ENCODE measurements around the gene ARHGAP33. TPM values are rescaled to one million over a fixed set of nuclear protein-coding genes. Genes with fewer than 3 reads are reported as not detected.
"Not testable (repeated sequence)": the region's sequence is repeated elsewhere in the genome, so short reads cannot be mapped to it uniquely, and the experiment has no call there.

Gene ARHGAP33
- total RNA-seq, 1 experiment from 2014 or later, result 3.7 TPM

DNA sequence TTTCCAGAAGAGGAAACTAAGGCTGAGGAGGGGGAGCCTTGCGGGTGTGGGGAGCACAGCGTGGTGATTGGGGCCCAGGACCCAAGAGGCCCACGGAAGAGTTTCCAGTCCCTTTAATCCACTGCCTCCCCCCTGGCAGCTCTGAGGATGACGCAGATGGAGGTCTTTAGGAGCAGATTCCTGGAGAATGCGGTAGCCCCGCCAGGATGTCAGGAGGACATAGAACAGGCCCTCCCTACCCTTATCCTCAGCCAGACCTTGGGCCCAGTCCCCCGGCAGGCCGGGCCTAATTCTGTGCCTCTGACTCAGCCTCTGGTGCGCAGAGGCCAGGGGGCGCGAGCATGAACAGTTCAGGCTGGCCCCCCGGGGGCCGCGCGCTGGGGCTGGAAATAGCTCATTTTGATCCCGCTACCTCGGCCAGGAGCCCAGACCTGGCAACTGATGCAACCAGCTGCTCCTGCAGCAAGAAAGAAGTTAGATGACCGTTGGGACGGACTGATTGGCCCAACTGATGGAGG is 18.1 kb upstream of the ARHGAP33 start:
- peak overlapping the region; percentile 44 for H3K27ac ChIP-seq
- H3K27me3 ChIP-seq (replicated peaks), result no peaks in the 10 kb centered on the region
- no peaks in the 10 kb centered on the region for H3K9me3 ChIP-seq (replicated peaks)
- peak in 1 of 2 experiments; percentile 74 for DNase-seq (ENCODE audit: low read depth in 1 of 2, low spot score in 2 of 2)
- peak overlapping the region; percentile 61 for H3K4me3 ChIP-seq
- H3K4me1 ChIP-seq (replicated peaks), result peaks cover 16% of the 10 kb centered on the region
- peaks cover 39% of the 10 kb centered on the region for H3K36me3 ChIP-seq

DNA sequence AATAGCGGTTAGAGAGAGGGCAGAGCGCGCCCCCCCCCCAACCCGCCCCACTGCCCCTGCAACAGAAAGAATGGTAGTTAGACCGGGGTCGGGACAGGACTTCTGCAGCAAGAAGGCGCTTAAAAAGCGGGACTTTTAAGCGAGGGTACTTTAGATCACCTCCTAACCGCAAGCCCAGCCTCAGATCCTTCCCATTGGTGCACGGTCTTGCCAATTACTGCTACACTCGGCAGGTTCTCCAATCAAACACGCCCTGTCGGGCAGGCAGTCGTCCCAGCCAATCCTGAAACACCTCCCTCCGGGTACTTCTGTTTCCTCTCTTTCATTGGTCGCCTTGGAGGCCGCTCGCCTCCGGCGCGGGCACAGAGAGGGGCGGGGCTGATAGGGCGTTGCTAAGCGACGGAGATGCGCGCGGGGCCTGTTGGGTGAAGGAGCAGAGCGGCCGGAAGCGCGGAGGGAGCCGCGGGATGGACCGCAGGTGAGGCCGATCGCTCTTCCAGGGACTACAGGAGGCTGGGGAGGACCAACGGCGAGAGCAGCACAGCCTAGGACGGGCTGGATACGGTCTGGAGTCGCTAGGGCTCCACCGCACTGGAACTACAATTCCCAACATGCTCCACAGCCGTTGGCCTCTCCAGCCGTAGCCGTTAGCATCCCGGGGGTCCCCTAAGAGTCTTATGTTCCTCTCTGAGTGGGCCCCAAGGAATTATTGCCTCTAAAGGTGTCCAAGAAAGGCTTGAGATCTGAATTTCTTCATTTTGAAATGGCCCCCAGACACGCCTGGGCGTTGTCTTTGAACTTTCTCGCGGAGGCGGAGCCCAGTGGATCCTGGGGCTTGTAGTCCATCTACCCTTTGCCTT is 17.4 kb upstream of the ARHGAP33 start, which contains the start of gene PROSER3:
TSS of gene PROSER3 (plus strand) at position 428 of the 860 bp plus-strand sequence. CDS start at position 468, 40 bp downstream.
- Histone ChIP-seq H3K36me3 (peaks cover 33% of the 10 kb centered on the region), H3K27me3 (replicated peaks) (no peaks in the 10 kb centered on the region), H3K4me3 (peak within 1 kb of the TSS; percentile 61), H3K27ac (peak within 1 kb of the TSS; percentile 86), H3K4me1 (replicated peaks) (peaks cover 16% of the 10 kb centered on the region), H3K9me3 (replicated peaks) (no peaks in the 10 kb centered on the region)
- DNase-seq (ENCODE audit: low read depth in 1 of 2, low spot score in 2 of 2), result peak; percentile 99

DNA sequence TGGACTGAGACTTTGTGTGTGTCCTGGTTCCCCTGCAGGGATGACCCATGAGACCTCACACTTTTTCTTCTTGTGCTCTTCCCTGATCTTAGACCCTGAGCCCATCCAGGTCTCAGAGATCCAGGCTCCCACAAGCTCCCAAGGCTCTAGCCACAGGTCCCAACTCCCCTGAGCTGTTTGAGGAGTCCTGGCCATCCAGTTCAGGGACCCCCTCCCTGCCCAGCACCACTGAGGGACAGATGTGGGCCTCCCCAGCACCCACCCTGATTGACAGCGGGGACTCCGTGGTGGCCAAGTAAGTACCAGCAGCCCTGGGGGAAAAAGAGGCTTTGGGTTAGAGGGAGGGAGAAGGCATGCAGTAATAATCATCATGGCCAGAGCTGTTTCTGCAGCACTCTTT is 15.7 kb upstream of the ARHGAP33 start:
- no peaks in the 10 kb centered on the region for H3K9me3 ChIP-seq (replicated peaks)
- H3K27ac ChIP-seq, result no peak overlapping the region
- H3K27me3 ChIP-seq (replicated peaks), result no peaks in the 10 kb centered on the region
- peaks cover 31% of the 10 kb centered on the region for H3K36me3 ChIP-seq
- peaks cover 16% of the 10 kb centered on the region for H3K4me1 ChIP-seq (replicated peaks)
- H3K4me3 ChIP-seq, result no peak overlapping the region
- no peak for DNase-seq (ENCODE audit: low read depth in 1 of 2, low spot score in 2 of 2)

GRCh38 chr19:35760711-35761349 is 14.5 kb upstream of the ARHGAP33 start:
- H3K4me3 ChIP-seq, result no peak overlapping the region
- H3K27ac ChIP-seq, result no peak overlapping the region
- H3K27me3 ChIP-seq (replicated peaks), result no peaks in the 10 kb centered on the region
- no peak for DNase-seq (ENCODE audit: low read depth in 1 of 2, low spot score in 2 of 2)
- H3K4me1 ChIP-seq (replicated peaks), result peaks cover 16% of the 10 kb centered on the region
- H3K36me3 ChIP-seq, result peaks cover 42% of the 10 kb centered on the region
- no peaks in the 10 kb centered on the region for H3K9me3 ChIP-seq (replicated peaks)

DNA sequence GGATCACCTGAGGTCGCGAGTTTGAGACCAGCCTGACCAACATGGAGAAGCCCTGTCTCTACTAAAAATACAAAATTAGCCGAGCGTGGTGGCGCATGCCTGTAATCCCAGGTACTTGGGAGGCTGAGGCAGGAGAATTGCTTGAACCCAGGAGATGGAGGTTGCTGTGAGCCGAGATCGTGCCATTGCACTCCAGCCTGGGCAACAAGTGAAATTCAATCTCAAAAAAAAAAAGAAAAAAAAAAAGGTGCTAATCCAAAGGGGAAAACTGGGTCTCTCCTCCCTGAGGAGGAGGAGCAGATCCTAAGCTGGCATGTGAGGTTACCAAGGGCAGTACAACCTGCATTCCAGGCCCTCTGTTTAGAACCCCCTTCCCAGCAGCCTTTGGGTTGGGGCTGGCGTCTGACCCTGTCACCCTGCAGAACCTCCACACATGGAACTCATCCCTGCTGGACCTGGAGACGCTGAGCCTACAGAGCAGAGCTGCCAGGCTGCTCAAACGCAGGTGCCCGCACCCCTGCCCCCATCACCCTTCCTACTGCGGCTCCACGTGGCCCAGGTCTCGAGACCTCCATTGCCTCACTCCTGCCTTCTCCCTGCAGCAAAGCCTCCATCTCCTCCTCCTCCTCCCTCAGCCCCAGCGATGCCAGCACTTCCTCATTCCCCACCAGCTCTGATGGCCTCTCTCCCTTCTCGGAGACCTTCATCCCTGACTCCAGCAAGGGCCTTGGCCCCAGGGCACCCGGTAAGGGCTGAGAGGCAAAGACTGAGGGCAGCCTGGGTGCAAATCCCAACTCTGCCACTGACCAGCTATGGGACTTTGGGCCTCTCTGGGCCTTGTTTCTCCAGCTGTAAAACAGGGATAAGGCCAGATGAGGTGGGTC is 10.7 kb upstream of the ARHGAP33 start:
- H3K4me3 ChIP-seq, result no peak overlapping the region
- no peak overlapping the region for H3K27ac ChIP-seq
- H3K9me3 ChIP-seq (replicated peaks), result no peaks in the 10 kb centered on the region
- DNase-seq (ENCODE audit: low read depth in 1 of 2, low spot score in 2 of 2), result no peak
- H3K27me3 ChIP-seq (replicated peaks), result no peaks in the 10 kb centered on the region
- H3K4me1 ChIP-seq (replicated peaks), result no peaks in the 10 kb centered on the region
- peaks cover 57% of the 10 kb centered on the region for H3K36me3 ChIP-seq

- H3K4me3 ChIP-seq, result no peak overlapping the region
- H3K27ac ChIP-seq, result no peak overlapping the region
- H3K36me3 ChIP-seq, result peaks cover 41% of the 10 kb centered on the region
- no peaks in the 10 kb centered on the region for H3K27me3 ChIP-seq (replicated peaks)
- H3K9me3 ChIP-seq (replicated peaks), result no peaks in the 10 kb centered on the region
- no peaks in the 10 kb centered on the region for H3K4me1 ChIP-seq (replicated peaks)
- no peak for DNase-seq (ENCODE audit: low read depth in 1 of 2, low spot score in 2 of 2)
Measured at GRCh38 chr19:35766571-35767104, 8.7 kb upstream of the ARHGAP33 start.

DNA sequence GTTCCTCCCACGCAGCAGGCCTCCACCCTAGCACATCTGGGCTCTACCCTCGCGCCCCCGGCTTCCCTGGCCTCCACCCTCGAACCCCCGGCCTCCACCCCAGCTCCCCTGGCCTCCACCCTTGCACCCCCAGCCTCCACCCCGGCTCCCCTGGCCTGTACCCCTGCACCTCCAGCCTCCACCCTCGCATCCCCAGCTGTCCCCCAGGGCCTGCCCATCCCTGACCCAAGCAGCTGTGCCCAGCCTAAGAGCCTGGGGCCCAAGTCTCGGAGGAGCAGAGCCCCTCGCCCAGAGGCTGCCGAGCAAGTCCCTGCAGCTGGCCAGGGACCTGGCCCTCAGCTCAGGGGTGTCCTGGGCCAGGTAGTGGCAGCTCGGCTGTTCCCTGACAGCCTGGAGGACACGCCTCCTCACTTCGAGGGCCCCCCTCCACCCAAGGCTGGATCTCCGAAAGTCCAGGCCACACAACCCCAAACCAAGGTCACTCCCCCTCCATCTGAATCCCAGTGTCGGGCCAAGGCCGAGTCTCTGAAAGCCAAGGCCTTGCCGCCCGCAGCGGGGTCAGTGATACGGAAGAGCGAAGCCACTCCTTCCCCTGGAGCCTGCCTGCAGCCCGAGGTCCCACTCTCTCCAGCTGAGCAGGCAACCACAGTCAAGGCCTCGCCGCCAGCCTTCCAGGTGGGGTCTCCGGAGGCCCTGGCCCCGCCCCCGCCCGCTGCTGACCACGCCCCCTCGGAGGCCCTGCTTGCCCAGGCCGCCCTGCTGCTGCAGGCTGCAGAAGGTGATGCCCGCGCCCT is 7.9 kb upstream of the ARHGAP33 start:
- H3K4me3 ChIP-seq, result no peak overlapping the region
- no peak for DNase-seq (ENCODE audit: low read depth in 1 of 2, low spot score in 2 of 2)
- no peak overlapping the region for H3K27ac ChIP-seq
- no peaks in the 10 kb centered on the region for H3K27me3 ChIP-seq (replicated peaks)
- H3K9me3 ChIP-seq (replicated peaks), result no peaks in the 10 kb centered on the region
- no peaks in the 10 kb centered on the region for H3K4me1 ChIP-seq (replicated peaks)
- H3K36me3 ChIP-seq, result peaks cover 36% of the 10 kb centered on the region

GRCh38 chr19:35768082-35768421 is 7.3 kb upstream of the ARHGAP33 start:
- no peak for DNase-seq (ENCODE audit: low read depth in 1 of 2, low spot score in 2 of 2)
- H3K36me3 ChIP-seq, result peaks cover 36% of the 10 kb centered on the region
- no peaks in the 10 kb centered on the region for H3K9me3 ChIP-seq (replicated peaks)
- H3K4me1 ChIP-seq (replicated peaks), result no peaks in the 10 kb centered on the region
- no peak overlapping the region for H3K27ac ChIP-seq
- no peaks in the 10 kb centered on the region for H3K27me3 ChIP-seq (replicated peaks)
- H3K4me3 ChIP-seq, result no peak overlapping the region

- peaks cover 14% of the 10 kb centered on the region for H3K36me3 ChIP-seq
- not testable (repeated sequence) for DNase-seq (ENCODE audit: low read depth in 1 of 2, low spot score in 2 of 2); H3K9me3 ChIP-seq (replicated peaks); H3K4me3 ChIP-seq; H3K27ac ChIP-seq; H3K27me3 ChIP-seq (replicated peaks)
- peaks cover 13% of the 10 kb centered on the region for H3K4me1 ChIP-seq (replicated peaks)
Measured at GRCh38 chr19:35772362-35772761, 3.0 kb upstream of the ARHGAP33 start.

DNA sequence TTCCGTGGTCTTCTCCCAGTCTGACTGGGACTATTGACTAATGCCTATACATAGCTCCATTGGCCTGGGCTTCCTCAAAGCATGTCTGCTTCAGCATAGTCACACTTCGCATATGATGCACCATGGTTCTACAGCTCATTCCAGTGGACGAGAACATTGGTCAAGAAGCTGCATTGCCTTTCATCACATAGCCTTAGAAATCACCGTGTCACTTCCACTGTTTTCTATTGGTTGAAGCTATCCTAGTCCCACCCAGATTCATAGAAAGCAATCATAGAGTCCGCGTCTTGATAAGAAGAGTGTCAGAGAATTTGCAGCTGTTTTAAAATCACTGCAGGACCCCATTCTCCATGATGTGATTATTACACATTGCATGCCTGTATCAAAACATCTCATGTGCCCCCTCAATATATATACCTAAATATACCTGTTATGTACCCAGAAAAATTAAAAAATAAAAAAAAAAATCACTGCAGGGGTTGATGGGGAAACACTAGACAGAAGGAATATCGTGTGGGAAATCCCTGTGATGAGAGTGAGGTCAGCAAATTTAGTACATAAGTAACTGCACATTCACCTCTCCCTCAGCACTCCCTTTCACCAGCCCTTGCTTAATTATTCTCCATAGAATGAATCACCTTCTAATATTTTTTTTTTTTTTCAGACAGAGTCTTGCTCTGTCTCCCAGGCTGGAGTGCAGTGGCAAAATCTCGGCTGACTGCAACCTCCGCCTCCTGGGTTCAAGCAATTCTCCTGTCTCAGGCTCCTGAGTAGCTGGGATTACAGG is 2.2 kb upstream of the ARHGAP33 start:
- peaks cover 13% of the 10 kb centered on the region for H3K4me1 ChIP-seq (replicated peaks)
- no peaks in the 10 kb centered on the region for H3K9me3 ChIP-seq (replicated peaks)
- H3K36me3 ChIP-seq, result peaks cover 16% of the 10 kb centered on the region
- DNase-seq (ENCODE audit: low read depth in 1 of 2, low spot score in 2 of 2), result no peak
- no peak overlapping the region for H3K27ac ChIP-seq
- no peaks in the 10 kb centered on the region for H3K27me3 ChIP-seq (replicated peaks)
- H3K4me3 ChIP-seq, result no peak overlapping the region

DNA sequence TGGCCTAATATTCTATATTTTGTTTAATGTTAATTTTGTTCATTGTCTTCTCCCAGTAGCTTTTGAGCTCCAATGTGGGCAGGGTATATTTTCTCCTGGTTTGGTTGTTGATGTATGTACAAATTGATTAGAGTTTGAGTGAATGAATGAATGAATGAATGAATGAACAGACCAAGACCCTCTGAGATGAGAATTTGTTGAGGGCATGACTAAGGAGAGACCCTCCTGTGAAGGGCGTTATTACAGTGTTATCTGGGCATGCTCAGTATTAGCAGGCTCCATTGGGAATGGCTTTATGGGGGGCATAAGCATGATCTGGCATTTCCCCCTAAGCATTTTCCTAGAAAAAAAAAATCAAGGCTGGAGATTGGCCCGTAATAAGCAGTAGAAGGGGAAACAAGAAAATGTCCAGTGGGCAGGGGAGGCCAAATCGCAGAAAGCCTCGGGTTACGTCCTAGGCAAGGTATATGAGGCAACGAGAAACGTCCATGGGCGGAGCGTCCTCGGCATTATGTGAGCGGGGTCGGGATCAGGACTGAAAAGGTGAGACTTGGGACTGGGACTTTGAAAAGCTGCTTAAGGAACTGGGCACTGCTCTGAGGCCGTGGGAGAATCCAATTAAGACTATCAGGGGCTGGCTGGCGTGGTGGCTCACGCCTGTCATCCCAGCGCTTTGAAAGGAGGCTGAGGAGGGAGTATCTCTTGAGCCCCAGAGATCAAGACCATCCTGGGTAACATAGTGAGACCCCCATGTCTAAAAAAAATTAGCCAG is 904 bp upstream of the ARHGAP33 start:
- DNase-seq (ENCODE audit: low read depth in 1 of 2, low spot score in 2 of 2), result no peak
- H3K4me3 ChIP-seq, result no peak overlapping the region; the same call in 1 of the 2 replicates
- H3K4me1 ChIP-seq (replicated peaks), result peaks cover 13% of the 10 kb centered on the region
- H3K36me3 ChIP-seq, result peaks cover 28% of the 10 kb centered on the region
- no peaks in the 10 kb centered on the region for H3K27me3 ChIP-seq (replicated peaks)
- H3K9me3 ChIP-seq (replicated peaks), result no peaks in the 10 kb centered on the region
- no peak overlapping the region for H3K27ac ChIP-seq

GRCh38 chr19:35775046-35775297 is 392 bp upstream of the ARHGAP33 start:
- Histone ChIP-seq H3K27ac (no peak overlapping the region), H3K4me1 (replicated peaks) (peaks cover 13% of the 10 kb centered on the region), H3K4me3 (peak overlapping the region; percentile 65), H3K9me3 (replicated peaks) (no peaks in the 10 kb centered on the region), H3K27me3 (replicated peaks) (no peaks in the 10 kb centered on the region), H3K36me3 (peaks cover 32% of the 10 kb centered on the region)
- DNase-seq (ENCODE audit: low read depth in 1 of 2, low spot score in 2 of 2), result no peak

All from SJSA1 (cell line).